ENCODE results near the gene CLDN16. TPM values are rescaled to one million over a fixed set of nuclear protein-coding genes. Genes with fewer than 3 reads are reported as not detected.

The CLDN16 gene
- polyA plus RNA-seq, 1 donor from 2014 or later = not detected

DNA sequence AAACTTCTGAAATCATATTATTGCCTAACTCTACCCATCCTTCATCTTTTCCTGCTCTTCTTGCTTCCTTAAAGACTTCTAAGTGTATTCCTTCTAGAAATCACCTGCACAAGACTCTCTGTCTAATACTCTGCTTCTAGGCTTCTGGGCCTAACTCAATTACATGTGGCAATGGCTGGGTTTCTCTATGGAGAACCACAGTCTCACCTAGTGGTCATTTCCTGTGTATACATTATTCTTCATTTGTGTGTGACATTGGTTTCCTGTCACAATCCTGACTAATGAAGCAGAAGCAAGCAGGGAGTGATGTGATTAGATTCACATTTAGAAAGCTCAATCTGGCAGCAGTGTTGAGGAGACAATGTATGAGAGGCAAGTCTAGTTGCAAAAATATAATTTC, 48.8 kb upstream of the CLDN16 start:
- no peak overlapping the region for H3K4me3 ChIP-seq (ENCODE audit: low read length)
- no peaks in the 10 kb centered on the region for H3K27me3 ChIP-seq (ENCODE audit: insufficient read depth, low read depth, low read length)
- H4K20me1 ChIP-seq (ENCODE audit: insufficient read depth) = no peaks in the 10 kb centered on the region
- no peak overlapping the region for H3K9ac ChIP-seq (ENCODE audit: low read length)
- H3F3A ChIP-seq (ENCODE audit: insufficient read depth, low read length, poor library complexity, severe bottlenecking) = no peaks in the 10 kb centered on the region
- no peak overlapping the region for H3K4me2 ChIP-seq (ENCODE audit: low read length)
- H3K27ac ChIP-seq (ENCODE audit: low read length) = no peak overlapping the region
- TF ChIP-seq EP300 (conservative IDR thresholded peaks at IDR 0.05; ENCODE audit: poor library complexity, severe bottlenecking) = no peak
- no peak for TF ChIP-seq SMC3 (conservative IDR thresholded peaks at IDR 0.05; ENCODE audit: poor library complexity)
- TF ChIP-seq RAD21 (conservative IDR thresholded peaks at IDR 0.05) = no peak
- TF ChIP-seq REST (IDR thresholded peaks at IDR 0.05; ENCODE audit: borderline replicate concordance) = no peak
- no peak for TF ChIP-seq EZH2 (IDR thresholded peaks at IDR 0.05; ENCODE audit: borderline replicate concordance, insufficient read depth, low read length, poor library complexity, severe bottlenecking)
- TF ChIP-seq CTCF (IDR thresholded peaks at IDR 0.05; ENCODE audit: poor library complexity, severe bottlenecking) = no peak
- H2AFZ ChIP-seq (ENCODE audit: low read depth, low read length) = no peak overlapping the region
- no peaks in the 10 kb centered on the region for H3K9me3 ChIP-seq (ENCODE audit: low read length)
- no peaks in the 10 kb centered on the region for H3K79me2 ChIP-seq (replicated peaks; ENCODE audit: insufficient read depth, low read length)
- H3K9me2 ChIP-seq (ENCODE audit: insufficient read depth, low read length) = no peaks in the 10 kb centered on the region
- no peaks in the 10 kb centered on the region for H3K36me3 ChIP-seq (ENCODE audit: insufficient read depth, low read length)

DNA sequence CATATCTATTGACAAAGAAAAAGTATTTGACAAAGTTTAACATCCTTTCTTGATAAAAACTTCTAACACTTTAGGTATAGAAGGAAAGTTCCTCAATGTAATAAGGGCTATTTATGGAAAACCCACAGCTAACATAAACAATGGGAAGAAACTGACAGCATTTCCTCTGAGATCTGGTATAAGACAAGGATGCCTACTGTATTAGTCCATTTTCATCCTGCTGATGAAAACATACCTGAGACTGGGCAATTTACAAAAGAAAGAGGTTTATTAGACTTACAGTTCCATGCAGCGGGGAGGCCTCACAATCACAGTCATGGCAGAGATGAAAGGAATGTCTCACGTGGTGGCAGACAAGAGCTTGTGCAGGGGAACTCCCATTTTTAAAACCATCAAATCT, 47.9 kb upstream of the CLDN16 start:
- no peaks in the 10 kb centered on the region for H4K20me1 ChIP-seq (ENCODE audit: insufficient read depth)
- H3K4me2 ChIP-seq (ENCODE audit: low read length) = no peak overlapping the region
- H3K79me2 ChIP-seq (replicated peaks; ENCODE audit: insufficient read depth, low read length) = no peaks in the 10 kb centered on the region
- no peak overlapping the region for H2AFZ ChIP-seq (ENCODE audit: low read depth, low read length)
- no peak overlapping the region for H3K4me3 ChIP-seq (ENCODE audit: low read length)
- no peaks in the 10 kb centered on the region for H3K36me3 ChIP-seq (ENCODE audit: insufficient read depth, low read length)
- no peak for TF ChIP-seq RAD21 (conservative IDR thresholded peaks at IDR 0.05)
- TF ChIP-seq CTCF (IDR thresholded peaks at IDR 0.05; ENCODE audit: poor library complexity, severe bottlenecking) = no peak
- TF ChIP-seq MXI1 (conservative IDR thresholded peaks at IDR 0.05; ENCODE audit: poor library complexity, severe bottlenecking) = no peak
- TF ChIP-seq EP300 (conservative IDR thresholded peaks at IDR 0.05; ENCODE audit: poor library complexity, severe bottlenecking) = no peak
- no peak for TF ChIP-seq SMC3 (conservative IDR thresholded peaks at IDR 0.05; ENCODE audit: poor library complexity)
- no peak for TF ChIP-seq REST (IDR thresholded peaks at IDR 0.05; ENCODE audit: borderline replicate concordance)
- no peak for TF ChIP-seq POLR2AphosphoS5 (IDR thresholded peaks at IDR 0.05)
- TF ChIP-seq TAF1 (IDR thresholded peaks at IDR 0.05; ENCODE audit: low read depth) = no peak
- TF ChIP-seq EZH2 (IDR thresholded peaks at IDR 0.05; ENCODE audit: borderline replicate concordance, insufficient read depth, low read length, poor library complexity, severe bottlenecking) = no peak
- H3K27ac ChIP-seq (ENCODE audit: low read length) = no peak overlapping the region
- no peaks in the 10 kb centered on the region for H3K27me3 ChIP-seq (ENCODE audit: insufficient read depth, low read depth, low read length)
- H3K9me3 ChIP-seq (ENCODE audit: low read length) = no peaks in the 10 kb centered on the region
- H3K9me2 ChIP-seq (ENCODE audit: insufficient read depth, low read length) = no peaks in the 10 kb centered on the region
- H3K9ac ChIP-seq (ENCODE audit: low read length) = no peak overlapping the region
- H3F3A ChIP-seq (ENCODE audit: insufficient read depth, low read length, poor library complexity, severe bottlenecking) = no peaks in the 10 kb centered on the region

Measured in neural cell (in vitro differentiated cells).